ENCODE measurements around the gene SDR9C7.

DNA sequence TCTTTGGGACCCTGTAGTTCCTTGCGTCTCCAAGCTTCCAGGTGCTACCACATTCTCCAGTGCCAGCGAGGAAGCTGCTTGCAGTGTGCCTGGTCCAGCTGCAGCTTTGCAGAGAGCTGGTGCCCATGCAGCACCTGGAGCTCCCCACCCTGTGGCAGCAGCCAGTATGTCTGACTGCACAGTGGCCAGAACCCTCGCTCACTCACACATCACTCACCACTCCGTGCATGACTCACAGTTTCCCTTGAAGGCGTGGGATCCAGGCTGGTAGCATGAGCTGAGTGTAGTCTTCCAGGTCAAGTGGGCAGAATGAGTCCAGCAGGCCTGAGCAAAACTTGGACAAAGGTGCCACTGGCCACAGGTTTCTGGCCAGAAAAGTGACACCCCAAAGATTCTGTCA is 33.6 kb downstream of the SDR9C7 start:
- TF ChIP-seq, protein P1, sequence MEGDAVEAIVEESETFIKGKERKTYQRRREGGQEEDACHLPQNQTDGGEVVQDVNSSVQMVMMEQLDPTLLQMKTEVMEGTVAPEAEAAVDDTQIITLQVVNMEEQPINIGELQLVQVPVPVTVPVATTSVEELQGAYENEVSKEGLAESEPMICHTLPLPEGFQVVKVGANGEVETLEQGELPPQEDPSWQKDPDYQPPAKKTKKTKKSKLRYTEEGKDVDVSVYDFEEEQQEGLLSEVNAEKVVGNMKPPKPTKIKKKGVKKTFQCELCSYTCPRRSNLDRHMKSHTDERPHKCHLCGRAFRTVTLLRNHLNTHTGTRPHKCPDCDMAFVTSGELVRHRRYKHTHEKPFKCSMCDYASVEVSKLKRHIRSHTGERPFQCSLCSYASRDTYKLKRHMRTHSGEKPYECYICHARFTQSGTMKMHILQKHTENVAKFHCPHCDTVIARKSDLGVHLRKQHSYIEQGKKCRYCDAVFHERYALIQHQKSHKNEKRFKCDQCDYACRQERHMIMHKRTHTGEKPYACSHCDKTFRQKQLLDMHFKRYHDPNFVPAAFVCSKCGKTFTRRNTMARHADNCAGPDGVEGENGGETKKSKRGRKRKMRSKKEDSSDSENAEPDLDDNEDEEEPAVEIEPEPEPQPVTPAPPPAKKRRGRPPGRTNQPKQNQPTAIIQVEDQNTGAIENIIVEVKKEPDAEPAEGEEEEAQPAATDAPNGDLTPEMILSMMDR (conservative IDR thresholded peaks at IDR 0.05) = no peak
- TF ChIP-seq ZFX (IDR thresholded peaks at IDR 0.05) = no peak

Data from C4-2B (cell line).